SU-DHL-6 (cell line): Measurements from ENCODE around the gene PLA2G4A.

ENCODE experiments used
- EZH2phosphoT487 ChIP-seq: fragments of 200-600 bp; sonication (generic), shearing (Covaris generic); conservative IDR thresholded peaks from 2 replicates; pipeline ENCODE4 v1.6.1; 2018; ENCODE audit warnings: mild to moderate bottlenecking, antibody characterized with exemption, low read length, moderate library complexity, mixed read lengths
- TF ChIP-seq, protein P1 (sequence below): fragments of 200-600 bp; sonication (generic); IDR thresholded peaks from one replicate; pipeline ENCODE4 v1.5.1; 2017; ENCODE audit warnings: antibody characterized with exemption, mild to moderate bottlenecking, low read length, moderate library complexity; ENCODE audit not compliant: insufficient read depth, poor library complexity, severe bottlenecking

DNA sequence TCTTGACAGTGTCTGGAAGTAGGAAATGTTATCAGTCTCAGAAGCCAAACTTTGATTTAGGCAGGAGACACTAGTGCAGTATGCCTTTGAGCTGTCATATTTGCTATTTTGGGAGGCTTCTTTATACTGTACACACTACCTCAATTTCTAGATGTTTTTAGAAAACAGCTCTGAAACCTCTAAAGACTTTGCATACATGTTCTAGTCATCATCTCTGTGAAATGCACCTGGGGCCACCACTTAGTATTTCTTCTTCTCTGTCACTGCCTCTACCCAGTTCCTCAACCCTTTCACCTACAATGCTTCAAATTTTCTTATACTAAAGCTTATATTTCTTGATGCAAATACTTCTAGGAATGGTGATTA, 29.1 kb upstream of the PLA2G4A start:
- TF ChIP-seq, protein P1, sequence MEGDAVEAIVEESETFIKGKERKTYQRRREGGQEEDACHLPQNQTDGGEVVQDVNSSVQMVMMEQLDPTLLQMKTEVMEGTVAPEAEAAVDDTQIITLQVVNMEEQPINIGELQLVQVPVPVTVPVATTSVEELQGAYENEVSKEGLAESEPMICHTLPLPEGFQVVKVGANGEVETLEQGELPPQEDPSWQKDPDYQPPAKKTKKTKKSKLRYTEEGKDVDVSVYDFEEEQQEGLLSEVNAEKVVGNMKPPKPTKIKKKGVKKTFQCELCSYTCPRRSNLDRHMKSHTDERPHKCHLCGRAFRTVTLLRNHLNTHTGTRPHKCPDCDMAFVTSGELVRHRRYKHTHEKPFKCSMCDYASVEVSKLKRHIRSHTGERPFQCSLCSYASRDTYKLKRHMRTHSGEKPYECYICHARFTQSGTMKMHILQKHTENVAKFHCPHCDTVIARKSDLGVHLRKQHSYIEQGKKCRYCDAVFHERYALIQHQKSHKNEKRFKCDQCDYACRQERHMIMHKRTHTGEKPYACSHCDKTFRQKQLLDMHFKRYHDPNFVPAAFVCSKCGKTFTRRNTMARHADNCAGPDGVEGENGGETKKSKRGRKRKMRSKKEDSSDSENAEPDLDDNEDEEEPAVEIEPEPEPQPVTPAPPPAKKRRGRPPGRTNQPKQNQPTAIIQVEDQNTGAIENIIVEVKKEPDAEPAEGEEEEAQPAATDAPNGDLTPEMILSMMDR: no peak
- TF ChIP-seq EZH2phosphoT487: no peak
